Osteoblast (primary cell): ENCODE data around the gene IL16. TPM values are rescaled to one million over a fixed set of nuclear protein-coding genes. Genes with fewer than 3 reads are reported as not detected.

Experiments used
- DNase-seq: peaks from one replicate; pipeline ENCODE4 v3.0.0; 2011; ENCODE audit warnings: low spot score, mixed read lengths; ENCODE audit not compliant: insufficient read length; ENCODE audit errors: missing footprints
- H2AFZ ChIP-seq: 2 replicates; pipeline ENCODE4 v1.6.0; 2011; ENCODE audit warnings: mild to moderate bottlenecking, low read length
- H3K27ac ChIP-seq: 2 replicates; pipeline ENCODE4 v1.5.1; 2011; ENCODE audit warnings: mild to moderate bottlenecking, low read depth, low read length, moderate library complexity
- H3K27me3 ChIP-seq: 2 replicates; pipeline ENCODE4 v1.6.0; 2012; ENCODE audit warnings: mild to moderate bottlenecking, control low read depth, inconsistent platforms, low read length, moderate library complexity; ENCODE audit not compliant: insufficient read depth
- H3K36me3 ChIP-seq: 2 replicates; pipeline ENCODE4 v1.5.1; 2011; ENCODE audit warnings: mild to moderate bottlenecking, low read length, control low read depth, moderate library complexity; ENCODE audit not compliant: insufficient read depth
- H3K4me1 ChIP-seq: 2 replicates; pipeline ENCODE4 v1.5.1; 2011; ENCODE audit warnings: mild to moderate bottlenecking, low read length, control low read depth, moderate library complexity; ENCODE audit not compliant: insufficient read depth
- H3K4me2 ChIP-seq: 2 replicates; pipeline ENCODE4 v1.6.0; 2011; ENCODE audit warnings: mild to moderate bottlenecking, low read length; ENCODE audit not compliant: insufficient read depth
- H3K4me3 ChIP-seq: fragments of 200-600 bp; sonication (generic); 3 replicates; pipeline ENCODE4 v1.5.1; 2012; ENCODE audit warnings: mild to moderate bottlenecking, low read length, inconsistent platforms; ENCODE audit not compliant: insufficient read depth
- H3K79me2 ChIP-seq: 2 replicates; pipeline ENCODE4 v1.6.0; 2012; ENCODE audit warnings: mild to moderate bottlenecking, low read length, control low read depth, inconsistent platforms; ENCODE audit not compliant: insufficient read depth
- H3K9me3 ChIP-seq: 2 replicates; pipeline ENCODE4 v1.5.1; 2011; ENCODE audit warnings: low read depth, low read length, control low read depth
- H4K20me1 ChIP-seq: 2 replicates; pipeline ENCODE4 v1.6.0; 2012; ENCODE audit warnings: mild to moderate bottlenecking, low read length, control low read depth; ENCODE audit not compliant: insufficient read depth
- total RNA-seq: library from RNA; depleted of rRNA; stranded (reverse); fragments of >200 nt; gene quantifications from 2 replicates; pipeline ENCODE4 v1.2.3, GENCODE V29; 2012
- TF ChIP-seq, protein P1 (sequence below): IDR thresholded peaks from 2 replicates; pipeline ENCODE4 v1.5.1; 2011; ENCODE audit warnings: mild to moderate bottlenecking, low read depth, low read length, moderate library complexity; ENCODE audit errors: extremely low read depth

IL16 gene
- total RNA-seq, 1 donor = 6.5 TPM

DNA sequence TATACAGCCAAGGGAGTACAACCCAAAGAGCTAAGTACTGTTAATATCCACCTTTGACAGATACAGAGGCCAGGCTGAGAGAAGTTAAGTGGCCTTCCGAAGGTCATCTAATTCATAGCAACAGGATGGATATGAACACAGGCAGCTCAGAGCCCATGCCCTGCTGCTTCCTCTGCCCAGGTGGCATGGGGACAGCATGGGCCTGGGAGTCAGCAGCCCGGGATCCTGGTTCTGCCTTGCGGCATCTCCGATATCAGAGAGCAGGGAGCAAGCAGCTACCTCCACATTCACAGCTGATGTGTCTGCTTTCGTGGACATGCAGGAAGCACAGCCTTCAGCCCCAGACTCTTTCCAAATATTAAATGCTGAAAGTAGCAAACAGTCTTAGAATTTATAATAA is 71.7 kb downstream of the IL16 start:
- no peaks in the 10 kb centered on the region for H4K20me1 ChIP-seq

GRCh38 chr15:81268881-81269601 is 72.4 kb downstream of the IL16 start:
- TF ChIP-seq, protein P1, sequence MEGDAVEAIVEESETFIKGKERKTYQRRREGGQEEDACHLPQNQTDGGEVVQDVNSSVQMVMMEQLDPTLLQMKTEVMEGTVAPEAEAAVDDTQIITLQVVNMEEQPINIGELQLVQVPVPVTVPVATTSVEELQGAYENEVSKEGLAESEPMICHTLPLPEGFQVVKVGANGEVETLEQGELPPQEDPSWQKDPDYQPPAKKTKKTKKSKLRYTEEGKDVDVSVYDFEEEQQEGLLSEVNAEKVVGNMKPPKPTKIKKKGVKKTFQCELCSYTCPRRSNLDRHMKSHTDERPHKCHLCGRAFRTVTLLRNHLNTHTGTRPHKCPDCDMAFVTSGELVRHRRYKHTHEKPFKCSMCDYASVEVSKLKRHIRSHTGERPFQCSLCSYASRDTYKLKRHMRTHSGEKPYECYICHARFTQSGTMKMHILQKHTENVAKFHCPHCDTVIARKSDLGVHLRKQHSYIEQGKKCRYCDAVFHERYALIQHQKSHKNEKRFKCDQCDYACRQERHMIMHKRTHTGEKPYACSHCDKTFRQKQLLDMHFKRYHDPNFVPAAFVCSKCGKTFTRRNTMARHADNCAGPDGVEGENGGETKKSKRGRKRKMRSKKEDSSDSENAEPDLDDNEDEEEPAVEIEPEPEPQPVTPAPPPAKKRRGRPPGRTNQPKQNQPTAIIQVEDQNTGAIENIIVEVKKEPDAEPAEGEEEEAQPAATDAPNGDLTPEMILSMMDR = no peak
- Histone ChIP-seq H3K4me3 (no peak overlapping the region), H3K36me3 (no peaks in the 10 kb centered on the region), H3K9me3 (no peaks in the 10 kb centered on the region), H3K4me1 (peaks cover 20% of the 10 kb centered on the region), H4K20me1 (no peaks in the 10 kb centered on the region), H3K79me2 (no peaks in the 10 kb centered on the region), H3K27me3 (peaks cover 5% of the 10 kb centered on the region), H2AFZ (no peak overlapping the region), H3K4me2 (no peak overlapping the region), H3K27ac (no peak overlapping the region)
- DNase-seq = no peak

More for the DNA sequence above, 71.7 kb downstream of the IL16 start:
- no peaks in the 10 kb centered on the region for H3K9me3 ChIP-seq
- H3K4me3 ChIP-seq = no peak overlapping the region
- H3K27ac ChIP-seq = no peak overlapping the region
- no peaks in the 10 kb centered on the region for H3K36me3 ChIP-seq
- no peak overlapping the region for H3K4me2 ChIP-seq
- no peaks in the 10 kb centered on the region for H3K79me2 ChIP-seq
- peaks cover 12% of the 10 kb centered on the region for H3K27me3 ChIP-seq
- peaks cover 20% of the 10 kb centered on the region for H3K4me1 ChIP-seq
- no peak for DNase-seq
- H2AFZ ChIP-seq = no peak overlapping the region
- TF ChIP-seq, protein P1 = no peak

GRCh38 chr15:81270188-81270587 is 73.5 kb downstream of the IL16 start:
- DNase-seq = no peak
- no peaks in the 10 kb centered on the region for H3K27me3 ChIP-seq
- no peak overlapping the region for H3K4me2 ChIP-seq
- no peak overlapping the region for H3K4me3 ChIP-seq
- H2AFZ ChIP-seq = no peak overlapping the region
- no peaks in the 10 kb centered on the region for H4K20me1 ChIP-seq
- TF ChIP-seq, protein P1 = no peak
- H3K36me3 ChIP-seq = no peaks in the 10 kb centered on the region
- H3K79me2 ChIP-seq = no peaks in the 10 kb centered on the region
- H3K9me3 ChIP-seq = no peaks in the 10 kb centered on the region
- no peak overlapping the region for H3K27ac ChIP-seq
- H3K4me1 ChIP-seq = peaks cover 20% of the 10 kb centered on the region

DNA sequence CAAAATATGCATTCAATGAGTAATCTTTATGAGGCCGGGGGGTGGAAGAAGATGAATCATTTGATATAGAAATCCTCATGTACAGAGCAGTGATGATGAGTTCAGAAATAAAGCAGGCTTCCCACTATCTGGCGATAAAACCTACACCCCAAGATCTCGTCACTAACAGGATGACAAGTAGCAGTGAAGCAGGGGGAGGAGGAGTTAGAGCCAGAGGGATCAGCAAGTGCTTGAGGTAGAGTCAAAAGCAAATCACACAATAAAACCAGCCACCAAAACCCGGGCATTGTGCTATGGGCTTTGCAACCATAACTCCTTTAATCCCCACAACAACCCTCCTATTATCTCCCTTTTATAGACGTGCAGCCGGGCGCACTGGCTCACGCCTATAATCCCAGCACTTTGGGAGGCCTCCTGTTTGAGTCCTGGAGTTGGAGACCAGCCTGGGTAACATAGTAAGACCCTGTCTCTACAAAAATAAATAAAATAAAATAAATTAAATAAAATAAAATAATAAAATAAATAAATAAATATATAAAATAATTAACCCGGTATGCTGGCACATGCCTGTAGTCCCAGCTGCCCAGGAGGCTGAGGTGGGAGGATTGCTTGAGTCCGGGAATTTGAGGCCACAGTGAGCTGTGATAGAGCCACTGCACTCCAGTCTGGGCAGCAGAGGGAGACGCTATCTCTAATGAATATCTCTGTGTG is 74.3 kb downstream of the IL16 start:
- H3K27me3 ChIP-seq = no peaks in the 10 kb centered on the region
- no peak overlapping the region for H3K4me3 ChIP-seq
- peak; percentile 90 for DNase-seq
- no peaks in the 10 kb centered on the region for H4K20me1 ChIP-seq
- no peak overlapping the region for H3K27ac ChIP-seq
- TF ChIP-seq, protein P1 = no peak
- peak overlapping the region; percentile 60 for H3K4me2 ChIP-seq
- H3K9me3 ChIP-seq = no peaks in the 10 kb centered on the region
- no peaks in the 10 kb centered on the region for H3K79me2 ChIP-seq
- no peak overlapping the region for H2AFZ ChIP-seq
- peaks cover 22% of the 10 kb centered on the region for H3K4me1 ChIP-seq
- no peaks in the 10 kb centered on the region for H3K36me3 ChIP-seq
